HG03521 (cell line): ENCODE results near the gene TSGA10IP.
A peak's percentile ranks its signal among the peaks of the same experiment; 100 is the strongest.

ENCODE experiments used
- ATAC-seq: cut with Tn5 transposase; IDR thresholded peaks from one replicate; pipeline ENCODE4 v1.9.1; 2021; ENCODE audit warnings: mild to moderate bottlenecking, moderate library complexity; ENCODE audit not compliant: unreplicated experiment

Gene TSGA10IP

GRCh38 chr11:65917434-65918210, 27.7 kb upstream of the TSGA10IP start:
- ATAC-seq: no peak

- ATAC-seq: peak; percentile 54
Observed at GRCh38 chr11:65918211-65919140, 26.8 kb upstream of the TSGA10IP start, which contains the start of gene C11orf68. Gene C11orf68, minus strand, starts transcription at chr11:65919062. Its CDS starts 31 bp downstream, at chr11:65919031.

GRCh38 chr11:65919141-65919572, 26.1 kb upstream of the TSGA10IP start, which contains the start of gene DRAP1:
Gene DRAP1, plus strand, starts transcription at chr11:65919426. Its CDS starts 76 bp downstream, at chr11:65919502.
- peak; percentile 80 for ATAC-seq

DNA sequence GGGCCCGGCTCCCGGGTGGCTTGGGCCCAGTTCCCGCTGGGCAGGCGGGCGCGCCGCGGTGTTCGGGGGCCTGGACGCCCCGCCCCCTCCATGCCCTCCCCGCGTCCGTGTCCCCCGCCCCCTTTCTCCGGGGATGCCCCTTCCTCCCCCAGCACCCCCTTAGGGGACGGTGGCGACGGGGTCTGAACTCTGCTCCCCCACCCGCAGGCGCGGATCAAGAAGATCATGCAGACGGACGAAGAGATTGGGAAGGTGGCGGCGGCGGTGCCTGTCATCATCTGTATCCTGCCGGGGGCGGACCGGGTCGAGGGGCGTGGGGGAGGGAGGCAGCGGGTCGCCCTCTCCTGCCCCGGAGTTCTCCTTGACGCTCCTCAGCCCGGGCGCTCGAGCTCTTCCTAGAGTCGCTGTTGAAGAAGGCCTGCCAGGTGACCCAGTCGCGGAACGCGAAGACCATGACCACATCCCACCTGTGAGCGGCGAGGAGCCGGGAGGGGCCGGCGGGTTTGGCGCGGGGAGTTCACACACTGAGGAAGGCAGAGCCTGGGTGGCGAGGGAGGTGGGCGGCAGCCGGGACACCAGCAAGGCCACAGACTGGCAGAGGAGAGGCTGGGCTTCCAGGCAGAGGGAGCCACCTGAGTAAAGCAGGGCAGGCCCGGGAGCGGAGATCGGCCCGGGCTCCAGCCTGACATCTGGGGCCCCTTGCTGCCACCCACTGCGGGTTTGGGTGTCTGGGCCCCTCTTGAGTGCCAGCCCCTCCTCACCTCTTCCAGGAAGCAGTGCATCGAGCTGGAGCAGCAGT, 25.5 kb upstream of the TSGA10IP start:
- ATAC-seq: peak; percentile 31

DNA sequence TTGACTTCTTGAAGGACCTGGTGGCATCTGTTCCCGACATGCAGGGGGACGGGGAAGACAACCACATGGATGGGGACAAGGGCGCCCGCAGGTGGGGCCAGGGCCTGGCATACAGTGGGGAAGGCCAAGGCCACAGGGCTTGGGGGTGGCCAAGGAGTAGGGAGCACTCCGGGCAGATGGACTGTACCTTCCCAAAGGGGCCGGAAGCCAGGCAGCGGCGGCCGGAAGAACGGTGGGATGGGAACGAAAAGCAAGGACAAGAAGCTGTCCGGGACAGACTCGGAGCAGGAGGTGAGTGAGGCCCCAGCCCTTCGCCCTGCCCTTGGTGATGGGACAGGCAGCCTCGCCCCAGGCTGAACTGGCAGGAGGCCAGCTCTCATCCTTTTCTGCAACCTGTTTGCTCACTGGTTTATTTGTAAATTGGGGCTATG, 24.9 kb upstream of the TSGA10IP start:
- ATAC-seq: no peak

- no peak for ATAC-seq
Observed at GRCh38 chr11:65921033-65921555, 24.2 kb upstream of the TSGA10IP start.

DNA sequence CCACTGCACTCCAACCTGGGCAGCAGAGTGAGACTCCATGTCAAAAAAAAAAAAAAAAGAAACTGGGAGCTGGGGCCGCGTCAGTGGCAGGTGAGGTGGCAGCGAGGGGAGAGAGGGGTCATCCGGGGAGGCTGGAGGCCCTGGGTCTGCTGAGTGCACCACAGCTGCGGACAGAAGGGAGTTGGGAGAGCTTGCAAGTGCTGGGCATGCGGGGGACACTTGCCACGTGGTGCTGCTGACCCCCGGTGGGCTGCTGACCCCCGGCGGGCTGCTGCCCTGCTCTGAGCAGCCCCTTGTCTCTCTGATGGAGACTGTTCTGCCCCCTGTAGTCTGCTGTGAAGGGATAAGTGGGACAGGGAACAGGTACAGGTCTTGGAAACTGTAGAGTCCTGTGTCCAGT, 23.4 kb upstream of the TSGA10IP start:
- ATAC-seq: no peak

DNA sequence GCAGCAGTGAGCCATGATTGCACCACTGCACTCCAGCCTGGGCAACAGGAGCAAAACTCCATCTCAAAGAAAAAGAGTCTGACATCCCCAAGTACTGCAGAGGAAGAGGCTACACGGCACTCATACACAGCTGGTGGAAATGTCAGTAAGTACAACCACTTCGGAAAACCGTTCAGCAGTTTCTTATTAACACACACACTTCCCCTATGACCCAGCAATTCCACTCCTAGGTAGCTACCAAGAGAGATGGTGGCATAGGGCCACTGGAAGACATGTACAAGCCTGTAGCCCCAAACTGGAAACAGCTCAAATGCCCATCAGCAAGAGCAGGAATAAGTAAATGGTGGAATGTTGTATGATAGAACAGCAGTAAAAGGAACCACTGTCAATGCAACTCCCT, 22.7 kb upstream of the TSGA10IP start:
- ATAC-seq: no peak

- ATAC-seq: no peak
Observed at GRCh38 chr11:65925397-65925796, 19.9 kb upstream of the TSGA10IP start.

DNA sequence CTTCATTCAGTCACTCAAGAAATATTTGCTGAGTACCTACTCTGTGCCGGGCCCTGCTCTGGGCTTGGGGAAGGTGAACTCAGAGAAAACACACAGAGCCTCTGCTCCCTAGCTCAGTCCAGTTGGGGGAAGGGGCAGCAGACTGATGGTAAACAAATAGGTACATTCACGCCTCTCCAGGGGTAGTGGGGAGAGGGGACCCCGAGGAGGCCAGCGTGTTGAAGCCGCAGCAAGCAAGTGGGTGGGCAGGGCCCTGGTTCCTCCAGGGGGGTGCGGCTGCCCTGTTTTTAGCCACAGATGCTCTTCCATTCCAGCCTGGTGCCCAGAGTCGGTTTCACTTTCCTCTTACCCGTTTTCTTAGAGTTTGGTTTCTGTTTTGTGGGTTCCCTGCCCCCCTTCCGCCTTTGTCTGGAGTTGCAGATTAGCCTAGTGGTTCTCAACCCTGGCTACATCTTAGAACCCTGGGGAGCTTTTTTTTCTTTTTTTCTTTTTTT, 17.3 kb upstream of the TSGA10IP start:
- ATAC-seq: peak; percentile 70

DNA sequence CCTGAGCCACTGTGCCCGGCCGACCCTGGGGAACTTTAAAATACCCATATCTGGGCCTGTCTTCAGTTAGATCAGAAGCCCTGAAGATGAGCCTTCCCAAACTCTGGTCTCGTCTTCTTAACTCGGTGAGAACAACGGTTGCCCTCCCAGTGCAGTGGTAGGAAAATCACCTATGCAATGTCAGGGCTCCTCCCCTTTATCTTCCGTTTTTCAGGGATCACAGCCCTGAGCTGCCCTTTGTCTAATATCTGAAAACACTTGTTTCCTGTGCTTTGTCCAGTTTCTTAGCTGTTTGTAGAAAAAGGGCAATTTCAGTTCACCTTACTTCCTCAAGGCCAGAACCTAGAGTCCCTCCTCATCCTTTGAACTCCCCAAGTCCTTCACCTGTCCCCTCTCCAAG, 16.6 kb upstream of the TSGA10IP start:
- ATAC-seq: no peak

- ATAC-seq: no peak
Observed at GRCh38 chr11:65931773-65932557, 13.3 kb upstream of the TSGA10IP start.

DNA sequence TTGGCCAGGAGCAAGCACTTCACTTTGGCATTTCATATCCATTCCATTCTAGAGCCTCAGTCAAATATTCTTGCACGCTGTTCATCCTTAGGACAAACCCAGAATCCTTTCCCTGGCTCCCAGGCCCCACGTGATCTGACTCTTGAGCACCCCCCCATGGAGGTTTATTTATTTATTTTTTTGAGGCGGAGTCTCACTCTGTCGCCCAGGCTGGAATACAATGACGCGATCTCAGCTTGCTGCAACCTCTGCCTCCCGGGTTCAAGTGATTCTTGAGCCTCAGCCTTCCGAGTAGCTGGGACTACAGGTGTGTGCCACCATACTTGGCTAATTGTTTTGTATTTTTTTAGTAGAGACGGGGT, 12.7 kb upstream of the TSGA10IP start:
- ATAC-seq: no peak

- ATAC-seq: no peak
Observed at GRCh38 chr11:65934014-65934413, 11.3 kb upstream of the TSGA10IP start.

DNA sequence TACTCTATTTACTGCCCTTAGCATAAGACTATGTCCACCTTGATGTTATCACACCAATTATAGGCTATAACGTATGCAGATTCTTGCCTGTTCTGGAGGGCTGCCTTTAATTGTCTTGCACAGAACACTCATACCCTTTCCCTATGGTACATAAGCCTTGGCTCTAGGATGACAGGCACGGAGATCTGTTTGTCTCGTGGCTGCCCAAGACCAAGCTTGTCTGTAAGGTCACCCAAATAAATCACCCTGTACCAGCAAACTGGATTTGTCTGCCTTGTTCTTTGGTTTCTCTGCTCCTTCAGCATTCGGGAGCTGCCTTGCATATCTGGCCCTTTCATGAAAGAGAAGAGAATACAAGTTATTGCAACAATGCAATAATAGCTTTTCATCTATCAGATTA, 7.5 kb upstream of the TSGA10IP start:
- no peak for ATAC-seq

DNA sequence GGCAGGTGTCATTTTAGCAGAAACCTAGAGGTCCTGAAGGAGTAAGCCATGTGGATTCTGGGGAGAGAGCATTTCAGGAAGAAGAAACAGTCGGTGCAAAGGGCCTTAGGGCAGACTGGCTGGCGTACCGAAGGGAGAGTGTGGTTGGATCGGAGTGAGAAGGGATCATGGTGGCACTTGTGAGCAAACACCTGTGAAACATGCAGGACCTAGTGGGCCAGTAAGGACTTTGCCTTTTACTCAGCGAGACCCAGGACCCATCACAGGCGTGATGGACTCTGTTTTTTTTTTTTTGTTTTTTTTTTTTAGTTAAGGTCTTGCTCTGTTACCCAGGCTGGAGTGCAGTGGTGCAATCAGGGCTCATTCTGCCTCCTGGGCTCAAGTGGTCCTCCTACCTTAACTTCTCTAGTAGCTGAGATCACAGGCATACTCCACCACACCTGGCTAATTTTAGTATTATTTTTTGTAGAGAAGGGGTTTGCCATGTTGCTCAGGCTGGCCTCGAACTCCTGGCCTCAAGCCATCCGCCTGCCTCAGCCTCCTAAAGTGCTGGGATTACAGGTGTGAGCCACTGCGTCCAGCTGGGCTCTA, 3.5 kb upstream of the TSGA10IP start:
- no peak for ATAC-seq

- no peak for ATAC-seq
Observed at GRCh38 chr11:65942531-65942930, 2.7 kb upstream of the TSGA10IP start.

DNA sequence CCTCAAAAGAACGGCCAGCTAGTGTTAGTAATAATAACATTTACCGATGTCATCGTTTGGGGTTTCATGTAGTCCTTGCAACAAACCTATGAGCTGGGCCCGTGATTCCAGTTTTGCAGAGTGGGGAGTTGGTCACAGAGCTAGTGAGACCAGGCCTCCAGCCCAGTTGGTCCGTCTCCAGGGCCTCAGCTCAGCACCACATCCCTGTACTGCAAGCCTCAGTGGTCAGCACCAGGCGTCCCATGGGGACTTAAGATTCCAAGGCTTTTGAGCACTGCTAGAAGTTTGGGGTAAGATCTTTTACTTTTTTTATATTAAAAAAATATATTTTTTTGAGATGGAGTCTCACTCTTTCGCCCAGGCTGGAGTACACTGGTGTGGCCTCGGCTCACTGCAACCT, 1.1 kb upstream of the TSGA10IP start:
- ATAC-seq: no peak

- ATAC-seq: no peak
Observed at GRCh38 chr11:65944767-65945166, 513 bp upstream of the TSGA10IP start.
